Subcutaneous preadipocyte (primary cell): ENCODE data around the gene MAGEA8. TPM values are rescaled to one million over a fixed set of nuclear protein-coding genes. Genes with fewer than 3 reads are reported as not detected.

Source experiments
- total RNA-seq: library from RNA; depleted of rRNA; stranded (reverse); fragments of >200 nt; gene quantifications from 2 replicates; pipeline ENCODE4 v1.2.3, GENCODE V29; 2012

MAGEA8 gene
- total RNA-seq: not detected in 2 replicates

GRCh38 chrX:149881081-149881711, at the start of gene MAGEA8:
MAGEA8 (plus strand) TSS chrX:149881183; CDS start chrX:149884273, 3,090 bp downstream.

GRCh38 chrX:149929400-149929799, 48.4 kb downstream of the MAGEA8 start, which contains the start of gene HSFX4:
HSFX4 (plus strand) TSS chrX:149929573; CDS start chrX:149929645, 72 bp downstream.

Other genes starting within 250 kb of the MAGEA8 start
- 11.4 and 12.3 TPM in 2 replicates for gene TMEM185A, start 249.4 kb upstream of the MAGEA8 start, total RNA-seq
- gene MAGEA11, start 169.1 kb upstream of the MAGEA8 start, total RNA-seq: not detected in 2 replicates
- 0.59 and 0.73 TPM in 2 replicates for gene HSFX1, start 107.1 kb upstream of the MAGEA8 start, total RNA-seq
- gene MAGEA9, start 99.3 kb upstream of the MAGEA8 start, total RNA-seq: not detected in 2 replicates
- gene HSFX4, start 48.4 kb downstream of the MAGEA8 start, total RNA-seq: not detected in 2 replicates
- gene EOLA2, start 57.3 kb downstream of the MAGEA8 start, total RNA-seq: 13.3 and 14.0 TPM in 2 replicates